Left kidney (tissue), 2 donors: ENCODE measurements around the gene APELA. TPM values are rescaled to one million over a fixed set of nuclear protein-coding genes. Genes with fewer than 3 reads are reported as not detected.
"Not testable (repeated sequence)": the region's sequence is repeated elsewhere in the genome, so short reads cannot be mapped to it uniquely, and the experiment has no call there.

Experiments used
- DNase-seq: peaks from one replicate; pipeline ENCODE4 v3.0.0-alpha.2; 2013
- polyA plus RNA-seq: library from polyadenylated mRNA; unstranded; fragments of 120-200 nt; gene quantifications from one replicate; pipeline ENCODE4 v1.2.1, GENCODE V29; 2013; ENCODE audit not compliant: insufficient read length

Gene APELA
- polyA plus RNA-seq, 1 donor = 11.9 TPM

GRCh38 chr4:164924670-164925238, 47.8 kb downstream of the APELA start:
- DNase-seq = no peak

GRCh38 chr4:164926301-164926700, 49.3 kb downstream of the APELA start:
- DNase-seq = no peak

DNA sequence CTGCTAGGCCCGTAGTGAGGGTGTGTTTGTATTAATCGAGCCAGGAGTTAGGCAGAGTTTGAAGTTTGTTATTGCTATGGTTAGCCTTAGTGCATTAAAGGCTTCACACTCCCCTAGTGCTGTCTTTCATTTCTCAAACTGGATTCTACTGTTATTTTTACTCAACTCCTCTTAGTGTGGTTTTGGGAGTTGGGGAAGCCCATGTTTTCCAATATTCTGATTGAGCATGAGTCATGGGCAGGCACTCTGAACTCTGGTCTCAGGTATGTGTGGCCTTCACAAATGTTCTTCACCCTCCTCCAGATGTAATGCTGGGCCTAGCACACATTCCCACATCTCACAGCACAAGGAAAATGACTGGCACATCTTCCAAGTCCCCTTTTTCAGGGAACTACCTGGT, 50.1 kb downstream of the APELA start:
- DNase-seq = not testable (repeated sequence)

DNA sequence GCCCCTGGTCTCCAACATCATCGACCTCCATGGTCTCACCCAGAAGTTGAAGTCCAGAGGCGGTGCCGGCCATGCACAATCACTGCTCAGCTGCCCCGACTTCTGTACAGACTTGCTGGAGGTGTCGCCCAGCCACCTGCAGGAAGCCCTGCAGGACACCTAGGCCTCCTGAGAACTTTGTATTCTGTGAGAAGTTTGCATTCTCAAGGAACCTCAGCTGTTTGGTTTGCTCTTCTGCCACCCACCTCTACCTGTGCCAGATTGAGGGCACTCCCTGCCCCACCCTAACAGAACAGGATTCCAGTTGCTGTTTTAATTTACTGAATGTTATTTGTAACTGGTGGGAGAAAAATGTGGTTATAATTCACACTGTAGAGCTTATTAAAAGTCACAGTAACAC, 53.7 kb downstream of the APELA start:
- no peak for DNase-seq

- no peak for DNase-seq
Measured at GRCh38 chr4:164931551-164932324, 54.8 kb downstream of the APELA start.

DNA sequence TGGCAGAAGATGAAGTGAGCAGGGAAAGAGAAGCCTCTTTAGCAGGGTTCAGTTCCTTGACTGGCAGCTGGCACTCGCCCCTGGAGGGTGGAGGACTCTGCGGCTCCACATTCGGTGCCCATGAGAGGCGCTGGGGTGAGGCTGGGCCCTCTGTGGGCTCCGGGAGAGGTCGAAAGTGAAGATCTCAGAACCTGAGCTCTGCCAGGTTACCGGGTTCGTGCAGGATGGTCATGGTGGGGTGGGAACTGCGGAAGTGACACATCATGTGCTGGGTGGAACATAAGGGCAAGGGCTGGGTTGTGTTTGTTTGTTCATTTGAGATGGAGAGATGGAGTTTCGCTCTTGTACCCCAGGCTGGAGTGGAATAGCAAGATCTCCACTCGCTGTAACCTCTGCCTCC, 56.3 kb downstream of the APELA start:
- DNase-seq = no peak

DNA sequence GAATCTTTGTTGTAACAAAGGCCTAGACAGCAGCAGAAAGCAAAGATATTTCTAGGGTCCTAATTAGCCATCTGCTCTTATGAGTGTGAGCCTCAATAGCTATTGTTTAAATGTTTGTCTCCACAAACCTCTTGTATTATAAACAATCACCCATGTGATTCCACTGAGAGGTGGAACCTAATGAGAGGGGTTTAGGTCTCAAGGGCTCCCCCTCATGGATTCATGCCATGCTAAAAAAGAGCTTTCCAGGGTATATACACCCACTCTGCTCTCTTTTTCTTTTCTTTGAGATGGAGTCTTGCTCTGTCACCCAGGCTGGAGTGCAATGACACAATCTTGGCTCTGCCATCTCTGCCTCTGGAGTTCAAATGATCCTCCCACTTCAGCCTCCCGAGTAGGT, 58.4 kb downstream of the APELA start:
- no peak for DNase-seq

GRCh38 chr4:164935865-164936606, 59.1 kb downstream of the APELA start:
- not testable (repeated sequence) for DNase-seq

DNA sequence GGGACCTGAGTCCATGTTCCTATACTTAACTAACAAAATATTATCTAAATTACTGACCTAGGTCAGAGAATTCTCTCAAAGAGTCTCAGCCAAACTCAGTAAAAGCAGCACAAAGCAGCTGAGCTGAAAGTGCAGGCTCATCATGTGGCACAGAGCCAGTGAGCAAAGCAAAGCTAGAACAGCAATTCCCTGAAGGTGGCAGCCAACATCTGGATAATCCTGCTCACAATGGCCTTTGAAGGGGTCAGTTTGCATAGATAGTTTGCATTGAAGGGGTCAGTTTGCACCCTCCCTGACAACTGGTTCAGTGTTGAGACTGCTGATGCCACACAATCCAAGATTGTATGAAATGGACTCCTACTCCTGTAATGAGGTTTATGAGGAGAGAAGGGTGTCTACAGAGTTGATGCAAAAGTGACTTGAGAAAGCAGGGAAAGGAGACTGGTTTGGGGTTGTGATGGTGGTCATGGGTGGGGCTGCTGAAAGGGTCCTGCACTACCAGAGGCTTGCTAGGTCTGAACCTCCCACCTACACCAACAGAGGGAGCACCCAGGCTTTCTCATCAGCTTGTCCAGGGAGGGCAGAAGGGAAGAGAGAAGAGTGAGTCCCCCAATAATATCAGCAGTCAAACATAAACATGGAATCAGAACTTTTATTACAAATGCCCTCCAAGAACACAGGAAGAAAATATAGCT, 60.7 kb downstream of the APELA start:
- DNase-seq = peak; percentile 6

- DNase-seq = no peak
Measured at GRCh38 chr4:164943192-164943591, 66.2 kb downstream of the APELA start.

- DNase-seq = no peak
Measured at GRCh38 chr4:164945146-164945545, 68.2 kb downstream of the APELA start.

DNA sequence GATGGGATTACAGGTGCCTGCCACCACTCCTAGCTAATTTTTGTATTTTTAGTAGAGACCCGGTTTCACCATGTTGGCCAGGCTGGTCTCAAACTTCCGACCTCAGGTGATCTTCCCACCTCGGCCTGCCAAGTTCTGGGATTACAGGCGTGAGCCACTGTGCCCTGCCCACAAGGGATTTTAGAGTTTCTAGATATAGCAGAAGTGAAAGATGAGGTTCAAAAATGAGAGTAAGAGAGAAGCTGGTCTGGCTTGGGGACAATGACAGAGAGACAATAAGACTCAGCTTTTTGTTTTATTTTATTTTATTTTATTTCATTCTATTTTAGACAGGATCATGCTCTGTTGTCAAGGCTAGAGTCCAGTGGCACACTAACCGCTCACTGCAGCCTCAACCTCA, 69.8 kb downstream of the APELA start:
- DNase-seq = no peak

Other genes starting within 250 kb of the APELA start
- 0.86 TPM for gene SMIM31, start 123.0 kb upstream of the APELA start, polyA plus RNA-seq
- gene TRIM61, start 100.5 kb downstream of the APELA start, polyA plus RNA-seq = 5.1 TPM
- not detected for gene TRIM60, start 154.8 kb downstream of the APELA start, polyA plus RNA-seq
- gene TRIM75, start 176.7 kb downstream of the APELA start, polyA plus RNA-seq = 0.10 TPM
- 35.6 TPM for gene TMEM192, start 235.7 kb downstream of the APELA start, polyA plus RNA-seq